Hepatocyte (in vitro differentiated cells): Measurements from ENCODE around the gene CCDC13.

Source experiments
- CTCF ChIP-seq: fragments of 200-600 bp; sonication (generic); IDR thresholded peaks from 2 replicates; pipeline ENCODE4 v1.5.1; 2016; ENCODE audit warnings: antibody characterized with exemption, mild to moderate bottlenecking; ENCODE audit not compliant: poor library complexity
- EZH2phosphoT487 ChIP-seq: fragments of 200-600 bp; sonication (generic); IDR thresholded peaks from one replicate; pipeline ENCODE4 v1.6.1; 2018; ENCODE audit warnings: antibody characterized with exemption, mild to moderate bottlenecking, low read depth, moderate library complexity; ENCODE audit not compliant: unreplicated experiment, severe bottlenecking

- TF ChIP-seq EZH2phosphoT487 (no peak), CTCF (no peak)
These were observed 43.5 kb downstream of the CCDC13 start for GRCh38 chr3:42729404-42730145.
